HepG2 (cell line): ENCODE measurements around the gene STAT5A. TPM values are rescaled to one million over a fixed set of nuclear protein-coding genes. Genes with fewer than 3 reads are reported as not detected.

Experiments used
- ASH2L ChIP-seq: fragments of 300-600, 200-600 bp; sonication (generic); IDR thresholded peaks from 2 replicates; pipeline ENCODE4 v1.7.0; 2017; ENCODE audit warnings: low read depth, mild to moderate bottlenecking, moderate library complexity, mixed read lengths, low read length; ENCODE audit not compliant: insufficient read length
- FOXK1 ChIP-seq: sonication (generic); formaldehyde crosslinking; IDR thresholded peaks from 2 replicates; pipeline ENCODE4 v1.4.0; 2020; ENCODE audit warnings: low read depth, missing genetic modification reagents, borderline replicate concordance
- GTF3A ChIP-seq: sonication (generic); formaldehyde crosslinking; conservative IDR thresholded peaks from 2 replicates; pipeline ENCODE4 v1.4.0; 2020; ENCODE audit warnings: mild to moderate bottlenecking, missing genetic modification reagents
- HHEX ChIP-seq: IDR thresholded peaks from 2 replicates; pipeline ENCODE4 v1.6.1; 2016; ENCODE audit warnings: control low read depth
- HNRNPL ChIP-seq: fragments of 200-400 bp; formaldehyde crosslinking; IDR thresholded peaks from 2 replicates; pipeline ENCODE4 v1.6.1; 2017; ENCODE audit warnings: mild to moderate bottlenecking, low read depth, low read length
- SAP130 ChIP-seq: IDR thresholded peaks from 2 replicates; pipeline ENCODE4 v1.6.1; 2016; ENCODE audit warnings: low read depth
- ZBTB3 ChIP-seq: sonication (generic); formaldehyde crosslinking; IDR thresholded peaks from 2 replicates; pipeline ENCODE4 v1.4.0; 2020; ENCODE audit warnings: low read depth, mild to moderate bottlenecking, moderate library complexity, missing genetic modification reagents, borderline replicate concordance
- ZNF3 ChIP-seq: IDR thresholded peaks from 2 replicates; pipeline ENCODE4 v1.7.0; 2017; ENCODE audit warnings: inconsistent platforms
- ZSCAN20 ChIP-seq: sonication (generic); formaldehyde crosslinking; IDR thresholded peaks from 2 replicates; pipeline ENCODE4 v1.4.0; 2020; ENCODE audit warnings: missing genetic modification reagents, mild to moderate bottlenecking, borderline replicate concordance
- polyA plus RNA-seq, 8 experiments: library from polyadenylated mRNA; depleted of rRNA in 3 of 8; stranded (reverse) in 7 of 8; unstranded in 1 of 8; fragments of >200 nt; fragmentation: Illumina TruSeq in 4 of 8; extraction: Trizol in 4 of 8; gene quantifications; 2 replicates each; pipeline versions ENCODE4 v1.2.1 to v1.2.3, GENCODE V29; 2011 to 2016; ENCODE audit warnings: low read depth in 4 of 8, missing spikeins in 1 of 8, mixed read lengths in 1 of 8; ENCODE audit not compliant: insufficient read depth in 1 of 8
- total RNA-seq, 5 experiments: library from RNA; depleted of rRNA; stranded (reverse); fragments of >200 nt; fragmentation: Illumina TruSeq; extraction: Trizol; gene quantifications; 2 replicates each; pipeline ENCODE4 v1.2.3, GENCODE V29; 2016; ENCODE audit warnings: low read depth in 1 of 5
- TF ChIP-seq, protein P1 (sequence below): sonication (generic); formaldehyde crosslinking; IDR thresholded peaks from 2 replicates; pipeline ENCODE4 v1.5.0; 2020; ENCODE audit warnings: missing genetic modification reagents
- TF ChIP-seq, protein P2 (sequence below), 2 experiments: fragments of 450-650 bp in 1 of 2; sonication (generic) in 1 of 2; formaldehyde crosslinking; IDR thresholded peaks; 2 replicates each; pipeline versions ENCODE4 v1.5.0 to v1.8.0; 2020 to 2022; ENCODE audit warnings: mild to moderate bottlenecking in 1 of 2, missing genetic modification reagents in 1 of 2
- TF ChIP-seq, protein P3 (sequence below): sonication (generic); formaldehyde crosslinking; IDR thresholded peaks from 2 replicates; pipeline ENCODE4 v1.4.0; 2020; ENCODE audit warnings: missing genetic modification reagents
- TF ChIP-seq, protein P4 (sequence below): sonication (generic); formaldehyde crosslinking; IDR thresholded peaks from 2 replicates; pipeline ENCODE4 v1.4.0; 2020; ENCODE audit warnings: missing genetic modification reagents
- TF ChIP-seq, protein P5 (sequence below): sonication (generic); formaldehyde crosslinking; IDR thresholded peaks from 2 replicates; pipeline ENCODE4 v1.5.1; 2020; ENCODE audit warnings: mild to moderate bottlenecking, missing genetic modification reagents, moderate library complexity
- TF ChIP-seq, protein P6 (sequence below): sonication (generic); formaldehyde crosslinking; IDR thresholded peaks from 2 replicates; pipeline ENCODE4 v1.4.0; 2020; ENCODE audit warnings: missing genetic modification reagents, borderline replicate concordance

The STAT5A gene
- total and polyA plus RNA-seq, 2 of the 13 experiments (the other 11 are each of a cell fraction or from before 2014, with no cell fraction given) = 1.4 to 4.1 TPM

DNA sequence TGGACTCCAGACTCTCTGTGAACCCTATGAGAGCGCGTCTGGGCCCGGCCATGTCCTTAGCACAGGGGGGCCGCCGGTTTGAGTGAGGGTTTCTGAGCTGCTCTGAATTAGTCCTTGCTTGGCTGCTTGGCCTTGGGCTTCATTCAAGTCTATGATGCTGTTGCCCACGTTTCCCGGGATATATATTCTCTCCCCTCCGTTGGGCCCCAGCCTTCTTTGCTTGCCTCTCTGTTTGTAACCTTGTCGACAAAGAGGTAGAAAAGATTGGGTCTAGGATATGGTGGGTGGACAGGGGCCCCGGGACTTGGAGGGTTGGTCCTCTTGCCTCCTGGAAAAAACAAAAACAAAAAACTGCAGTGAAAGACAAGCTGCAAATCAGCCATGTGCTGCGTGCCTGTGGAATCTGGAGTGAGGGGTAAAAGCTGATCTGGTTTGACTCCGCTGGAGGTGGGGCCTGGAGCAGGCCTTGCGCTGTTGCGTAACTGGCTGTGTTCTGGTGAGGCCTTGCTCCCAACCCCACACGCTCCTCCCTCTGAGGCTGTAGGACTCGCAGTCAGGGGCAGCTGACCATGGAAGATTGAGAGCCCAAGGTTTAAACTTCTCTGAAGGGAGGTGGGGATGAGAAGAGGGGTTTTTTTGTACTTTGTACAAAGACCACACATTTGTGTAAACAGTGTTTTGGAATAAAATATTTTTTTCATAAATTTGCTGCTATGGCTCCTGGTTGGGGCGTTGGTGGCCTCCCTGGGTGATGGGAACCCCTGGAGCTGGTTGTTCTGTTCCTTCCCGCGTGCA lies 23.1 kb downstream of the STAT5A start (continued):
- TF ChIP-seq, protein P1, sequence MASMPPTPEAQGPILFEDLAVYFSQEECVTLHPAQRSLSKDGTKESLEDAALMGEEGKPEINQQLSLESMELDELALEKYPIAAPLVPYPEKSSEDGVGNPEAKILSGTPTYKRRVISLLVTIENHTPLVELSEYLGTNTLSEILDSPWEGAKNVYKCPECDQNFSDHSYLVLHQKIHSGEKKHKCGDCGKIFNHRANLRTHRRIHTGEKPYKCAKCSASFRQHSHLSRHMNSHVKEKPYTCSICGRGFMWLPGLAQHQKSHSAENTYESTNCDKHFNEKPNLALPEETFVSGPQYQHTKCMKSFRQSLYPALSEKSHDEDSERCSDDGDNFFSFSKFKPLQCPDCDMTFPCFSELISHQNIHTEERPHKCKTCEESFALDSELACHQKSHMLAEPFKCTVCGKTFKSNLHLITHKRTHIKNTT (CRISPR knock-in tag) = no peak
- TF ChIP-seq, protein P2, sequence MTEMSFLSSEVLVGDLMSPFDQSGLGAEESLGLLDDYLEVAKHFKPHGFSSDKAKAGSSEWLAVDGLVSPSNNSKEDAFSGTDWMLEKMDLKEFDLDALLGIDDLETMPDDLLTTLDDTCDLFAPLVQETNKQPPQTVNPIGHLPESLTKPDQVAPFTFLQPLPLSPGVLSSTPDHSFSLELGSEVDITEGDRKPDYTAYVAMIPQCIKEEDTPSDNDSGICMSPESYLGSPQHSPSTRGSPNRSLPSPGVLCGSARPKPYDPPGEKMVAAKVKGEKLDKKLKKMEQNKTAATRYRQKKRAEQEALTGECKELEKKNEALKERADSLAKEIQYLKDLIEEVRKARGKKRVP (CRISPR knock-in tag; IDR thresholded peaks at IDR 0.05) = 0 out of 4 replicates have a peak, but pooled peaks have one; percentile 33 to 52
- TF ChIP-seq ZBTB3 (CRISPR knock-in tag) (0 out of 2 replicates have a peak, but pooled peaks have one; percentile 21), HHEX (CRISPR knock-in tag) (no peak), SAP130 (CRISPR knock-in tag) (peak; percentile 91), FOXK1 (CRISPR knock-in tag) (peak; percentile 59; the same call in 1 of the 2 replicates), ZSCAN20 (CRISPR knock-in tag) (0 out of 2 replicates have a peak, but pooled peaks have one; percentile 29), GTF3A (CRISPR knock-in tag) (no peak), HNRNPL (no peak), ASH2L (no peak), ZNF3 (CRISPR knock-in tag) (no peak)
- TF ChIP-seq, protein P3, sequence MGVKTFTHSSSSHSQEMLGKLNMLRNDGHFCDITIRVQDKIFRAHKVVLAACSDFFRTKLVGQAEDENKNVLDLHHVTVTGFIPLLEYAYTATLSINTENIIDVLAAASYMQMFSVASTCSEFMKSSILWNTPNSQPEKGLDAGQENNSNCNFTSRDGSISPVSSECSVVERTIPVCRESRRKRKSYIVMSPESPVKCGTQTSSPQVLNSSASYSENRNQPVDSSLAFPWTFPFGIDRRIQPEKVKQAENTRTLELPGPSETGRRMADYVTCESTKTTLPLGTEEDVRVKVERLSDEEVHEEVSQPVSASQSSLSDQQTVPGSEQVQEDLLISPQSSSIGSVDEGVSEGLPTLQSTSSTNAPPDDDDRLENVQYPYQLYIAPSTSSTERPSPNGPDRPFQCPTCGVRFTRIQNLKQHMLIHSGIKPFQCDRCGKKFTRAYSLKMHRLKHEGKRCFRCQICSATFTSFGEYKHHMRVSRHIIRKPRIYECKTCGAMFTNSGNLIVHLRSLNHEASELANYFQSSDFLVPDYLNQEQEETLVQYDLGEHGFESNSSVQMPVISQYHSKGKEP (CRISPR knock-in tag) = peak; percentile 45; the same call in 1 of the 2 replicates
- TF ChIP-seq, protein P4, sequence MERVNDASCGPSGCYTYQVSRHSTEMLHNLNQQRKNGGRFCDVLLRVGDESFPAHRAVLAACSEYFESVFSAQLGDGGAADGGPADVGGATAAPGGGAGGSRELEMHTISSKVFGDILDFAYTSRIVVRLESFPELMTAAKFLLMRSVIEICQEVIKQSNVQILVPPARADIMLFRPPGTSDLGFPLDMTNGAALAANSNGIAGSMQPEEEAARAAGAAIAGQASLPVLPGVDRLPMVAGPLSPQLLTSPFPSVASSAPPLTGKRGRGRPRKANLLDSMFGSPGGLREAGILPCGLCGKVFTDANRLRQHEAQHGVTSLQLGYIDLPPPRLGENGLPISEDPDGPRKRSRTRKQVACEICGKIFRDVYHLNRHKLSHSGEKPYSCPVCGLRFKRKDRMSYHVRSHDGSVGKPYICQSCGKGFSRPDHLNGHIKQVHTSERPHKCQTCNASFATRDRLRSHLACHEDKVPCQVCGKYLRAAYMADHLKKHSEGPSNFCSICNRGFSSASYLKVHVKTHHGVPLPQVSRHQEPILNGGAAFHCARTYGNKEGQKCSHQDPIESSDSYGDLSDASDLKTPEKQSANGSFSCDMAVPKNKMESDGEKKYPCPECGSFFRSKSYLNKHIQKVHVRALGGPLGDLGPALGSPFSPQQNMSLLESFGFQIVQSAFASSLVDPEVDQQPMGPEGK (CRISPR knock-in tag) = peak; percentile 89
- TF ChIP-seq, protein P5, sequence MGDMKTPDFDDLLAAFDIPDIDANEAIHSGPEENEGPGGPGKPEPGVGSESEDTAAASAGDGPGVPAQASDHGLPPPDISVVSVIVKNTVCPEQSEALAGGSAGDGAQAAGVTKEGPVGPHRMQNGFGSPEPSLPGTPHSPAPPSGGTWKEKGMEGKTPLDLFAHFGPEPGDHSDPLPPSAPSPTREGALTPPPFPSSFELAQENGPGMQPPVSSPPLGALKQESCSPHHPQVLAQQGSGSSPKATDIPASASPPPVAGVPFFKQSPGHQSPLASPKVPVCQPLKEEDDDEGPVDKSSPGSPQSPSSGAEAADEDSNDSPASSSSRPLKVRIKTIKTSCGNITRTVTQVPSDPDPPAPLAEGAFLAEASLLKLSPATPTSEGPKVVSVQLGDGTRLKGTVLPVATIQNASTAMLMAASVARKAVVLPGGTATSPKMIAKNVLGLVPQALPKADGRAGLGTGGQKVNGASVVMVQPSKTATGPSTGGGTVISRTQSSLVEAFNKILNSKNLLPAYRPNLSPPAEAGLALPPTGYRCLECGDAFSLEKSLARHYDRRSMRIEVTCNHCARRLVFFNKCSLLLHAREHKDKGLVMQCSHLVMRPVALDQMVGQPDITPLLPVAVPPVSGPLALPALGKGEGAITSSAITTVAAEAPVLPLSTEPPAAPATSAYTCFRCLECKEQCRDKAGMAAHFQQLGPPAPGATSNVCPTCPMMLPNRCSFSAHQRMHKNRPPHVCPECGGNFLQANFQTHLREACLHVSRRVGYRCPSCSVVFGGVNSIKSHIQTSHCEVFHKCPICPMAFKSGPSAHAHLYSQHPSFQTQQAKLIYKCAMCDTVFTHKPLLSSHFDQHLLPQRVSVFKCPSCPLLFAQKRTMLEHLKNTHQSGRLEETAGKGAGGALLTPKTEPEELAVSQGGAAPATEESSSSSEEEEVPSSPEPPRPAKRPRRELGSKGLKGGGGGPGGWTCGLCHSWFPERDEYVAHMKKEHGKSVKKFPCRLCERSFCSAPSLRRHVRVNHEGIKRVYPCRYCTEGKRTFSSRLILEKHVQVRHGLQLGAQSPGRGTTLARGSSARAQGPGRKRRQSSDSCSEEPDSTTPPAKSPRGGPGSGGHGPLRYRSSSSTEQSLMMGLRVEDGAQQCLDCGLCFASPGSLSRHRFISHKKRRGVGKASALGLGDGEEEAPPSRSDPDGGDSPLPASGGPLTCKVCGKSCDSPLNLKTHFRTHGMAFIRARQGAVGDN (CRISPR knock-in tag) = peak; percentile 78
- TF ChIP-seq, protein P6, sequence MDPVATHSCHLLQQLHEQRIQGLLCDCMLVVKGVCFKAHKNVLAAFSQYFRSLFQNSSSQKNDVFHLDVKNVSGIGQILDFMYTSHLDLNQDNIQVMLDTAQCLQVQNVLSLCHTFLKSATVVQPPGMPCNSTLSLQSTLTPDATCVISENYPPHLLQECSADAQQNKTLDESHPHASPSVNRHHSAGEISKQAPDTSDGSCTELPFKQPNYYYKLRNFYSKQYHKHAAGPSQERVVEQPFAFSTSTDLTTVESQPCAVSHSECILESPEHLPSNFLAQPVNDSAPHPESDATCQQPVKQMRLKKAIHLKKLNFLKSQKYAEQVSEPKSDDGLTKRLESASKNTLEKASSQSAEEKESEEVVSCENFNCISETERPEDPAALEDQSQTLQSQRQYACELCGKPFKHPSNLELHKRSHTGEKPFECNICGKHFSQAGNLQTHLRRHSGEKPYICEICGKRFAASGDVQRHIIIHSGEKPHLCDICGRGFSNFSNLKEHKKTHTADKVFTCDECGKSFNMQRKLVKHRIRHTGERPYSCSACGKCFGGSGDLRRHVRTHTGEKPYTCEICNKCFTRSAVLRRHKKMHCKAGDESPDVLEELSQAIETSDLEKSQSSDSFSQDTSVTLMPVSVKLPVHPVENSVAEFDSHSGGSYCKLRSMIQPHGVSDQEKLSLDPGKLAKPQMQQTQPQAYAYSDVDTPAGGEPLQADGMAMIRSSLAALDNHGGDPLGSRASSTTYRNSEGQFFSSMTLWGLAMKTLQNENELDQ = no peak
